Left kidney (tissue), 1 donor: ENCODE data around the gene ZNF770. TPM values are rescaled to one million over a fixed set of nuclear protein-coding genes. Genes with fewer than 3 reads are reported as not detected.

Experiments
- polyA plus RNA-seq: library from polyadenylated mRNA; unstranded; fragments of 120-200 nt; gene quantifications from one replicate; pipeline ENCODE4 v1.2.1, GENCODE V29; 2013; ENCODE audit not compliant: insufficient read length

The ZNF770 gene
- polyA plus RNA-seq, 1 donor, result 82.0 TPM

Other genes starting within 250 kb of the ZNF770 start
- not detected for gene GJD2, start 233.3 kb downstream of the ZNF770 start, polyA plus RNA-seq
- gene ACTC1, start 192.7 kb downstream of the ZNF770 start, polyA plus RNA-seq, result 1.0 TPM
- 50.3 TPM for gene AQR, start 18.5 kb downstream of the ZNF770 start, polyA plus RNA-seq
- gene NANOGP8, start 97.0 kb upstream of the ZNF770 start, polyA plus RNA-seq, result 0.76 TPM